ENCODE measurements around the gene STYK1.

GRCh38 chr12:10571141-10571540 is 102.7 kb downstream of the STYK1 start:
- TF ChIP-seq ZSCAN29 (IDR thresholded peaks at IDR 0.05) (no peak), XRCC5 (IDR thresholded peaks at IDR 0.05; ENCODE audit: low read depth, low read length) (no peak), GTF2F1 (IDR thresholded peaks at IDR 0.05; ENCODE audit: low read depth, low read length) (no peak), FOS (IDR thresholded peaks at IDR 0.05; ENCODE audit: extremely low read depth, insufficient read length) (no peak), BDP1 (IDR thresholded peaks at IDR 0.05; ENCODE audit: insufficient read depth, insufficient read length) (no peak), SMAD2 (IDR thresholded peaks at IDR 0.05; ENCODE audit: low read depth, low read length) (no peak), ZEB2 (IDR thresholded peaks at IDR 0.05) (no peak), NR3C1 (CRISPR knock-in tag; IDR thresholded peaks at IDR 0.05) (no peak), HDGF (IDR thresholded peaks at IDR 0.05) (no peak), POLR2A (conservative IDR thresholded peaks at IDR 0.05) (no peak), HNRNPLL (IDR thresholded peaks at IDR 0.05; ENCODE audit: low read depth, low read length, poor library complexity, severe bottlenecking) (no peak), CTCF (IDR thresholded peaks at IDR 0.05 in 2 of 3, conservative IDR thresholded peaks at IDR 0.05 in 1 of 3; ENCODE audit: insufficient read depth in 2 of 3, low read depth in 1 of 3, low read length in 3 of 3) (no peak), MAFK (IDR thresholded peaks at IDR 0.05; ENCODE audit: low read length) (no peak), NRF1 (conservative IDR thresholded peaks at IDR 0.05 in 1 of 2, IDR thresholded peaks at IDR 0.05 in 1 of 2) (no peak)

Measured in K562 (cell line).